IMR-90 (cell line): ENCODE measurements around the gene CNTN5. TPM values are rescaled to one million over a fixed set of nuclear protein-coding genes. Genes with fewer than 3 reads are reported as not detected.

Source experiments
- ATAC-seq: fragments of 200-7000 bp; cut with Tn5 transposase; 2 replicates; pipeline ENCODE4 v1.9.1; 2020; ENCODE audit warnings: low read depth, mild to moderate bottlenecking, moderate library complexity
- BruUV-seq: library from RNA; stranded (reverse); fragments of 400-500 nt; replicated peaks from 2 replicates; lab custom pipeline; 2021; lab: Mats Ljungman, UMichigan
- CTCF ChIA-PET: fragments of 300-600 bp; formaldehyde crosslinking; extraction: SDS; loops from one replicate; lab custom pipeline; 2021; ENCODE audit warnings: antibody characterized with exemption; lab: Yijun Ruan, JAX
- POLR2A ChIA-PET: fragments of 300-600 bp; sonication (Branson Sonifier 250); formaldehyde crosslinking; loops from one replicate; lab custom pipeline; 2022; ENCODE audit warnings: antibody characterized with exemption; ENCODE audit not compliant: unreplicated experiment; lab: Charles Lee
- DNase-seq: peaks from one replicate; pipeline ENCODE4 v3.0.0; 2013
- H2AFZ ChIP-seq: replicated peaks from 2 replicates; pipeline ENCODE3; 2013; ENCODE audit warnings: low read length, mild to moderate bottlenecking; ENCODE audit not compliant: poor library complexity
- H2AK5ac ChIP-seq: 2 replicates; pipeline ENCODE4 v1.6.1; 2013; ENCODE audit warnings: low read depth, low read length, inconsistent platforms
- H2AK9ac ChIP-seq: replicated peaks from 2 replicates; pipeline ENCODE3; 2013; ENCODE audit warnings: mild to moderate bottlenecking, low read depth, low read length, moderate library complexity; ENCODE audit not compliant: poor library complexity
- H2BK120ac ChIP-seq: 2 replicates; pipeline ENCODE4 v1.6.1; 2013; ENCODE audit warnings: low read depth, low read length, inconsistent platforms
- H2BK15ac ChIP-seq: 3 replicates; pipeline ENCODE4 v1.6.1; 2013; ENCODE audit warnings: low read depth, low read length, inconsistent platforms
- H2BK20ac ChIP-seq: 2 replicates; pipeline ENCODE4 v1.6.1; 2013; ENCODE audit warnings: low read depth, mild to moderate bottlenecking, inconsistent platforms, low read length, moderate library complexity
- H2BK5ac ChIP-seq: 2 replicates; pipeline ENCODE4 v1.6.1; 2013; ENCODE audit warnings: mild to moderate bottlenecking, low read depth, low read length, inconsistent platforms; ENCODE audit not compliant: poor library complexity, severe bottlenecking
- H3K14ac ChIP-seq: replicated peaks from 2 replicates; pipeline ENCODE4 v1.6.1; 2013; ENCODE audit warnings: low read depth, low read length, inconsistent platforms
- H3K18ac ChIP-seq: 2 replicates; pipeline ENCODE4 v1.6.1; 2013; ENCODE audit warnings: low read depth, low read length, control low read depth
- H3K23ac ChIP-seq: 2 replicates; pipeline ENCODE4 v1.6.1; 2013; ENCODE audit warnings: low read depth, low read length, inconsistent platforms
- H3K27ac ChIP-seq: 2 replicates; pipeline ENCODE4 v1.5.1; 2013; ENCODE audit warnings: mild to moderate bottlenecking, control low read depth, low read length; ENCODE audit not compliant: insufficient read depth
- H3K27me3 ChIP-seq: 2 replicates; pipeline ENCODE4 v1.6.1; 2013; ENCODE audit warnings: low read length; ENCODE audit not compliant: control insufficient read depth, insufficient read depth
- H3K36me3 ChIP-seq: 2 replicates; pipeline ENCODE4 v1.6.1; 2013; ENCODE audit warnings: low read length, mixed read lengths; ENCODE audit not compliant: control insufficient read depth, insufficient read depth
- H3K4ac ChIP-seq: 2 replicates; pipeline ENCODE4 v1.6.1; 2013; ENCODE audit warnings: low read depth, low read length, inconsistent platforms
- H3K4me1 ChIP-seq: 2 replicates; pipeline ENCODE4 v1.6.1; 2013; ENCODE audit warnings: low read length, mixed read lengths; ENCODE audit not compliant: control insufficient read depth, insufficient read depth
- H3K4me2 ChIP-seq: 2 replicates; pipeline ENCODE4 v1.6.1; 2013; ENCODE audit warnings: low read depth, mild to moderate bottlenecking, control low read depth, low read length, moderate library complexity
- H3K4me3 ChIP-seq: 2 replicates; pipeline ENCODE4 v1.5.1; 2013; ENCODE audit warnings: low read depth, mild to moderate bottlenecking, control low read depth, low read length, moderate library complexity; ENCODE audit not compliant: insufficient read depth
- H3K56ac ChIP-seq: 2 replicates; pipeline ENCODE4 v1.6.1; 2013; ENCODE audit warnings: low read length, inconsistent platforms; ENCODE audit not compliant: insufficient read depth; ENCODE audit errors: extremely low read depth
- H3K79me1 ChIP-seq, 2 experiments: 2 replicates each; pipeline ENCODE4 v1.6.1; 2013; ENCODE audit warnings: low read length in 2 of 2, inconsistent platforms in 1 of 2, low read depth in 1 of 2
- H3K9ac ChIP-seq: 2 replicates; pipeline ENCODE4 v1.6.1; 2013; ENCODE audit warnings: low read depth, low read length, control low read depth
- H3K9me1 ChIP-seq: 2 replicates; pipeline ENCODE4 v1.6.1; 2013; ENCODE audit warnings: low read length, inconsistent platforms; ENCODE audit not compliant: insufficient read depth
- H3K9me3 ChIP-seq: 2 replicates; pipeline ENCODE4 v1.6.1; 2013; ENCODE audit warnings: low read length; ENCODE audit not compliant: control insufficient read depth, insufficient read depth
- H4K20me1 ChIP-seq: 2 replicates; pipeline ENCODE4 v1.6.1; 2013; ENCODE audit warnings: low read length, inconsistent platforms; ENCODE audit not compliant: insufficient read depth
- H4K5ac ChIP-seq: 2 replicates; pipeline ENCODE4 v1.6.1; 2013; ENCODE audit warnings: mild to moderate bottlenecking, low read depth, low read length, control low read depth
- H4K8ac ChIP-seq, 2 experiments: 2 replicates each; pipeline ENCODE4 v1.6.1; 2013; ENCODE audit warnings: low read depth in 2 of 2, low read length in 2 of 2, control low read depth in 1 of 2, inconsistent platforms in 1 of 2
- H4K91ac ChIP-seq: 2 replicates; pipeline ENCODE4 v1.6.1; 2013; ENCODE audit warnings: low read depth, low read length, inconsistent platforms; ENCODE audit not compliant: insufficient read depth
- CEBPB ChIP-seq: IDR thresholded peaks from 2 replicates; pipeline ENCODE4 v1.6.1; 2012; ENCODE audit warnings: low read depth, low read length, improper control_type of control experiment
- MAFK ChIP-seq: IDR thresholded peaks from 2 replicates; pipeline ENCODE4 v1.6.1; 2012; ENCODE audit warnings: low read depth, low read length, improper control_type of control experiment
- POLR2A ChIP-seq: IDR thresholded peaks from 2 replicates; pipeline ENCODE4 v1.6.1; 2012; ENCODE audit warnings: mild to moderate bottlenecking, low read depth, low read length
- WGBS, 2 experiments: methylation state at CpG; one replicate each; pipeline versions ENCODE4 v1.1.5 to v1.1.7; 2013; ENCODE audit warnings: missing lambda C conversion rate in 2 of 2; ENCODE audit not compliant: insufficient read length in 1 of 2; ENCODE audit errors: extremely low coverage in 2 of 2; 5-methylcytosine and 5-hydroxymethylcytosine counted together
- dilution Hi-C: fragments of 300-500 bp; cut with HindIII; formaldehyde crosslinking; loops from one replicate; pipeline ENCODE4 v1.14.3; 2018; ENCODE audit warnings: low sequenced_read_pairs; ENCODE audit not compliant: unreplicated experiment
- in situ Hi-C: fragments of 300-500 bp; cut with MboI; formaldehyde crosslinking; loops from 3 replicates; pipeline ENCODE4 v1.14.3; 2019; ENCODE audit warnings: low sequenced_read_pairs, inconsistent platforms, mixed read lengths
- intact Hi-C: fragments of 100-400 bp; cut with micrococcal nuclease; formaldehyde crosslinking; loops from 2 replicates; pipeline ENCODE4 v1.10.0; 2022
- polyA plus RNA-seq, 3 experiments: library from polyadenylated mRNA; depleted of rRNA; stranded (reverse); fragments of >200 nt; gene quantifications; 2 replicates each; pipeline ENCODE4 v1.2.3, GENCODE V29; 2012; ENCODE audit warnings: low replicate concordance in 1 of 3
- total RNA-seq: library from RNA; depleted of rRNA; stranded (reverse); fragments of >200 nt; gene quantifications from 2 replicates; pipeline ENCODE4 v1.2.3, GENCODE V29; 2012

CNTN5 gene
- total and polyA plus RNA-seq, 2 of the 4 experiments (the other 2 are of a cell fraction) = not detected

DNA sequence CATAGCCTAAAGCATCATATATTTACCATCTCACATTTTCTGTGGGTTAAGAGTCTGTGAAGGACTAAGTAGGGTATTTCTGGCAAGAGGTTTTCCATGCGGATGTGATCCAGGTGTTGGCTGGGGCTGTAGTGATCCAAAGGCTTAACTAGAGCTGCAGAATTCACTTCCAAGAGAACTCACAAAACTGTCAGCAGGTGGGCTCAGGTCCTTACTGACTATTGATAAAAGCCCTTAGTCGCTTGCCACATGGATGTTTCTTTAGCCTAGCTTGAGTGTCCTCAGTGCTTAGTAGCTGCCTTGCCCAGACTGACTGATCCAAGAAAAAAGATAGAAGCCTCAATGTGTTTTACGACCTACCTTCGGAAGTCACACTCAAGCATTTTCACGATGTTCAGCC, 250.8 kb downstream of the CNTN5 start:
- intact Hi-C loops = no loop called here

More for the DNA sequence above, 250.8 kb downstream of the CNTN5 start:
- H3K27me3 ChIP-seq = no peaks in the 10 kb centered on the region
- no peak overlapping the region for H3K4ac ChIP-seq
- no peak overlapping the region for H3K23ac ChIP-seq
- DNase-seq = no peak
- no TSS peak for BruUV-seq
- no peak overlapping the region for H2BK15ac ChIP-seq
- no peaks in the 10 kb centered on the region for H3K9me3 ChIP-seq
- no peaks in the 10 kb centered on the region for H3K4me1 ChIP-seq
- H3K36me3 ChIP-seq = no peaks in the 10 kb centered on the region
- H3K27ac ChIP-seq = no peak overlapping the region
- WGBS, 2 experiments = no CpG with 5 or more reads among the region's 5 CpGs
- H4K91ac ChIP-seq = no peak overlapping the region
- no peak overlapping the region for H3K4me2 ChIP-seq
- POLR2A ChIA-PET = no interaction called here
- TF ChIP-seq CEBPB (no peak), MAFK (no peak), POLR2A (no peak)
- no peak overlapping the region for H3K4me3 ChIP-seq
- no peak overlapping the region for H4K8ac ChIP-seq
- no peak for ATAC-seq
- in situ Hi-C loops = no loop called here
- H3K9ac ChIP-seq = no peak overlapping the region
- no peak overlapping the region for H2BK20ac ChIP-seq
- no peak overlapping the region for H4K5ac ChIP-seq
- CTCF ChIA-PET = no interaction called here
- H3K14ac ChIP-seq = no peak overlapping the region
- H2AK5ac ChIP-seq = no peak overlapping the region
- no peak overlapping the region for H2BK5ac ChIP-seq
- H2AK9ac ChIP-seq = no peak overlapping the region
- H2AFZ ChIP-seq = no peak overlapping the region
- H2BK120ac ChIP-seq = no peak overlapping the region
- dilution Hi-C loops = no loop called here
- H3K18ac ChIP-seq = no peak overlapping the region
- H4K20me1 ChIP-seq = no peaks in the 10 kb centered on the region
- no peak overlapping the region for H3K56ac ChIP-seq
- H3K79me1 ChIP-seq = no peaks in the 10 kb centered on the region
- no peaks in the 10 kb centered on the region for H3K9me1 ChIP-seq
